GOT3 (cell line): ENCODE measurements around the gene SLC10A7.

Experiments
- DNase-seq: peaks from one replicate; lab custom pipeline; 2025; ENCODE audit warnings: mixed read lengths; lab: John Stamatoyannopoulos, UW

SLC10A7 gene

GRCh38 chr4:146308951-146309350 is 212.8 kb downstream of the SLC10A7 start:
- DNase-seq = no peak

GRCh38 chr4:146302822-146303221 is 218.9 kb downstream of the SLC10A7 start:
- no peak for DNase-seq

- DNase-seq = no peak
Observed at GRCh38 chr4:146299607-146300006, 222.1 kb downstream of the SLC10A7 start.

- no peak for DNase-seq
Observed at GRCh38 chr4:146294776-146295175, 227.0 kb downstream of the SLC10A7 start.

- no peak for DNase-seq
Observed at GRCh38 chr4:146292508-146292907, 229.2 kb downstream of the SLC10A7 start.

GRCh38 chr4:146291313-146291712 is 230.4 kb downstream of the SLC10A7 start:
- DNase-seq = no peak

- no peak for DNase-seq
Observed at GRCh38 chr4:146288193-146288592, 233.5 kb downstream of the SLC10A7 start.

- DNase-seq = no peak
Observed at GRCh38 chr4:146285037-146285436, 236.7 kb downstream of the SLC10A7 start.

GRCh38 chr4:146283758-146284651 is 237.7 kb downstream of the SLC10A7 start:
- no peak for DNase-seq

GRCh38 chr4:146282657-146283056 is 239.1 kb downstream of the SLC10A7 start:
- no peak for DNase-seq

GRCh38 chr4:146278986-146279385 is 242.8 kb downstream of the SLC10A7 start:
- no peak for DNase-seq

- DNase-seq = no peak
Observed at GRCh38 chr4:146275370-146275769, 246.4 kb downstream of the SLC10A7 start.

GRCh38 chr4:146274774-146275173 is 247.0 kb downstream of the SLC10A7 start:
- no peak for DNase-seq

GRCh38 chr4:146273204-146273901 is 248.4 kb downstream of the SLC10A7 start:
- no peak for DNase-seq

GRCh38 chr4:146271466-146271865 is 250.3 kb downstream of the SLC10A7 start:
- DNase-seq = no peak

GRCh38 chr4:146269228-146269653 is 252.5 kb downstream of the SLC10A7 start:
- no peak for DNase-seq

- DNase-seq = no peak
Observed at GRCh38 chr4:146267826-146268225, 253.9 kb downstream of the SLC10A7 start.

GRCh38 chr4:146265950-146266490 is 255.7 kb downstream of the SLC10A7 start:
- DNase-seq = no peak

GRCh38 chr4:146263793-146264192 is 257.9 kb downstream of the SLC10A7 start:
- no peak for DNase-seq

- no peak for DNase-seq
Observed at GRCh38 chr4:146261041-146261440, 260.7 kb downstream of the SLC10A7 start.

GRCh38 chr4:146260521-146260920 is 261.2 kb downstream of the SLC10A7 start:
- no peak for DNase-seq

- DNase-seq = no peak
Observed at GRCh38 chr4:146257511-146257910, 264.2 kb downstream of the SLC10A7 start.

GRCh38 chr4:146256328-146256727 is 265.4 kb downstream of the SLC10A7 start:
- no peak for DNase-seq
